Smooth muscle cell (in vitro differentiated cells): ENCODE measurements around the gene RNF224. TPM values are rescaled to one million over a fixed set of nuclear protein-coding genes. Genes with fewer than 3 reads are reported as not detected.

Experiments used
- DNase-seq: peaks from one replicate; lab custom pipeline; 2025; ENCODE audit not compliant: unreplicated experiment; lab: John Stamatoyannopoulos, UW
- H2AFZ ChIP-seq: fragments of 200-600 bp; sonication (generic); 2 replicates; pipeline ENCODE4 v1.6.0; 2016; ENCODE audit warnings: antibody characterized with exemption, low read depth, mild to moderate bottlenecking
- H3F3A ChIP-seq: fragments of 200-600 bp; sonication (generic); 2 replicates; pipeline ENCODE4 v1.6.0; 2017; ENCODE audit warnings: antibody characterized with exemption, low read depth
- H3K27ac ChIP-seq: fragments of 200-600 bp; sonication (generic); 2 replicates; pipeline ENCODE4 v1.5.1; 2016; ENCODE audit warnings: low read depth, mild to moderate bottlenecking
- H3K27me3 ChIP-seq: fragments of 200-600 bp; sonication (generic); 2 replicates; pipeline ENCODE4 v1.6.1; 2016; ENCODE audit warnings: low read depth, mild to moderate bottlenecking
- H3K36me3 ChIP-seq: fragments of 200-600 bp; sonication (generic); 2 replicates; pipeline ENCODE4 v1.5.1; 2016; ENCODE audit warnings: low read depth
- H3K4me1 ChIP-seq: fragments of 200-600 bp; sonication (generic); 2 replicates; pipeline ENCODE4 v1.5.1; 2016; ENCODE audit warnings: low read depth
- H3K4me2 ChIP-seq: fragments of 200-600 bp; sonication (generic); 2 replicates; pipeline ENCODE4 v1.6.0; 2016; ENCODE audit warnings: mild to moderate bottlenecking
- H3K4me3 ChIP-seq: fragments of 200-600 bp; sonication (generic); 2 replicates; pipeline ENCODE4 v1.5.1; 2016; ENCODE audit warnings: mild to moderate bottlenecking
- H3K79me2 ChIP-seq: fragments of 200-600 bp; sonication (generic); 2 replicates; pipeline ENCODE4 v1.6.0; 2016; ENCODE audit warnings: low read depth, mild to moderate bottlenecking
- H3K9ac ChIP-seq: fragments of 200-600 bp; sonication (generic); 2 replicates; pipeline ENCODE4 v1.6.0; 2016; ENCODE audit warnings: low read depth
- H3K9me3 ChIP-seq: fragments of 200-600 bp; sonication (generic); replicated peaks from 2 replicates; pipeline ENCODE4 v1.5.1; 2016; ENCODE audit warnings: low read depth
- H4K20me1 ChIP-seq: fragments of 200-600 bp; sonication (generic); 2 replicates; pipeline ENCODE4 v1.6.0; 2016; ENCODE audit warnings: low read depth
- WGBS: methylation state at CpG from one replicate; pipeline ENCODE4 v1.1.7; 2016; ENCODE audit warnings: low lambda C conversion rate; 5-methylcytosine and 5-hydroxymethylcytosine counted together
- polyA plus RNA-seq: library from polyadenylated mRNA; unstranded; fragments of >200 nt; fragmentation: Nextera tagmentation; extraction: Ambion mirVana; gene quantifications from 2 replicates; pipeline ENCODE4 v1.2.1, GENCODE V29; 2016
- total RNA-seq: library from RNA; depleted of rRNA; stranded (reverse); fragments of >200 nt; gene quantifications from 2 replicates; pipeline ENCODE4 v1.2.3, GENCODE V29; 2014
- TF ChIP-seq, protein P1 (sequence below): fragments of 200-600 bp; sonication (generic); IDR thresholded peaks from 2 replicates; pipeline ENCODE4 v1.5.1; 2017; ENCODE audit warnings: borderline replicate concordance, mild to moderate bottlenecking, antibody characterized with exemption; ENCODE audit not compliant: insufficient read depth, poor library complexity, severe bottlenecking

The RNF224 gene
- total and polyA plus RNA-seq, 2 experiments from 2014 or later = not detected

DNA sequence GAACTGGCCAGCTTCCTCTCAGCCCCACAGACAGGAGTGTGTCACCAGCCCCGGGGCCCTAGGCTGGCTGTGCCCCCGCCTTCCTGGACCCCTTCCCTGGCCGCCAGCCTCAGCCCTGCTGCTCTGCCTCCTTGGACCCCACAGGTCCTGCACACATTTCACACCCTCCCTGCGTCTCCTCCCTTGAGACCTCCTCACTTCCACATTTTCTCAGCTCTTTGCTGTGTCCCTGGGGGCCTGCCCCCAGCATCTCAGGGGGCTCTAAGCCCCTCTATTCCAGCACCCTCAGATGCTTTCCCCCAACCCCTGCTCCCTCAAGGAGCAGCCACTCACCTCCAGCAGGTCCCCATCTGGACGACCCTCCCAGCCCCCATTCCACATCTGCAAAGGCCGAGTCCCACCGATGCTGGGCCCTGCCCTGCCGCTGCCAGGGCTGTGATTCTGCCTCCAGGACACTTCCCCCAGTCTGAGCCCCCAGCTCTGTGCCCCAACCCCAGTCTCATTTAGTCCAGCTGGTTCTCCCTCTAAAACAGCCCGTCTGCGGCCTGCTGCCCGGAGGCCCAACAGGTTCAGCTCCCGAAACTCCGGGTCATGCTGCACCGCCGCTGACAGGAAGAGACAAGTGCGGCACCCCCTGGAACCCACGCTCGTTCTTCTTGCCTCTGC is 7.6 kb downstream of the RNF224 start:
- Histone ChIP-seq H3K36me3 (no peaks in the 10 kb centered on the region), H2AFZ (no peak overlapping the region), H3K9ac (no peak overlapping the region), H3F3A (no peaks in the 10 kb centered on the region), H3K27me3 (no peaks in the 10 kb centered on the region), H3K4me2 (no peak overlapping the region), H3K4me3 (no peak overlapping the region), H3K79me2 (peaks cover 15% of the 10 kb centered on the region), H3K4me1 (peaks cover 7% of the 10 kb centered on the region), H3K27ac (no peak overlapping the region), H4K20me1 (peaks cover 16% of the 10 kb centered on the region), H3K9me3 (no peaks in the 10 kb centered on the region)
- WGBS = 83% methylated on average over 18 of the region's 18 CpGs
- TF ChIP-seq, protein P1, sequence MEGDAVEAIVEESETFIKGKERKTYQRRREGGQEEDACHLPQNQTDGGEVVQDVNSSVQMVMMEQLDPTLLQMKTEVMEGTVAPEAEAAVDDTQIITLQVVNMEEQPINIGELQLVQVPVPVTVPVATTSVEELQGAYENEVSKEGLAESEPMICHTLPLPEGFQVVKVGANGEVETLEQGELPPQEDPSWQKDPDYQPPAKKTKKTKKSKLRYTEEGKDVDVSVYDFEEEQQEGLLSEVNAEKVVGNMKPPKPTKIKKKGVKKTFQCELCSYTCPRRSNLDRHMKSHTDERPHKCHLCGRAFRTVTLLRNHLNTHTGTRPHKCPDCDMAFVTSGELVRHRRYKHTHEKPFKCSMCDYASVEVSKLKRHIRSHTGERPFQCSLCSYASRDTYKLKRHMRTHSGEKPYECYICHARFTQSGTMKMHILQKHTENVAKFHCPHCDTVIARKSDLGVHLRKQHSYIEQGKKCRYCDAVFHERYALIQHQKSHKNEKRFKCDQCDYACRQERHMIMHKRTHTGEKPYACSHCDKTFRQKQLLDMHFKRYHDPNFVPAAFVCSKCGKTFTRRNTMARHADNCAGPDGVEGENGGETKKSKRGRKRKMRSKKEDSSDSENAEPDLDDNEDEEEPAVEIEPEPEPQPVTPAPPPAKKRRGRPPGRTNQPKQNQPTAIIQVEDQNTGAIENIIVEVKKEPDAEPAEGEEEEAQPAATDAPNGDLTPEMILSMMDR = no peak
- no peak for DNase-seq

DNA sequence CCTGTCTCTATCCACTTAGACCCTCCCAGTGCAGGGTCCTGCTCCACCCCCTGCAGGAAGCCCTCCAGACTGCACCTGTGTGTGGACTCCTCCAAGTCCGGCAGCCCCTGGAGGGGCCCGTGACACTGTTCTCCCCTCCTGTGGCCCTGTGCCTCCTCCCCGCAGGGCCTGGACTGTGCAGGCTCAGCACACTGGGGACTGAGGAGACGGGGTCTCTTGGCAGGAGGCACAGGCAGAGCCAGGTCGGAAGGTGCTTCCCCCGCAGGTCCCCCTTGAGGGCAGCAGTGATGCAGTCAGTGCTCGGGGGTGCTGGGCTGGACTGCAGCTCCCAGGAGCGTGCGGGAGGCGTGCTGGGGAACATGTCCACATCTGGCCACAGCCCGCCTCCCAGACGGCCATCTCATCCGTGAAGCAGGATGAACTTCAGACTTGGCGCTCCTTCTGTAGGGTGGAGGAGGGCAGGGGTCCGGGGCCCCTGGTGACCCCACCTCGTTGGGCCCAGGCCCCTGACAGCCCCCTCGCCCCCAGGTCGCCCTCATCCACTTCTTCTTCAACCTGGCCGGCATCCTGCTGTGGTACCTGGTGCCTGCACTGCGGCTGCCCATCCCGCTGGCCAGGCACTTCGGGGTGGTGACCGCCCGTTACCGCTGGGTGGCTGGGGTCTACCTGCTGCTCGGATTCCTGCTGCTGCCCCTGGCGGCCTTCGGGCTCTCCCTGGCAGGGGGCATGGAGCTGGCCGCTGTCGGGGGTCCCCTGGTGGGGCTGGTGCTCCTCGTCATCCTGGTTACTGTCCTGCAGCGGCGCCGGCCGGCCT is 8.3 kb downstream of the RNF224 start:
- H3K27me3 ChIP-seq = no peaks in the 10 kb centered on the region
- H4K20me1 ChIP-seq = peaks cover 16% of the 10 kb centered on the region
- H3K4me3 ChIP-seq = peak overlapping the region; percentile 16
- TF ChIP-seq, protein P1 = no peak
- H3K9ac ChIP-seq = no peak overlapping the region
- H3K27ac ChIP-seq = no peak overlapping the region
- H2AFZ ChIP-seq = no peak overlapping the region
- H3K79me2 ChIP-seq = peaks cover 15% of the 10 kb centered on the region
- H3K36me3 ChIP-seq = no peaks in the 10 kb centered on the region
- 87% methylated on average over 35 of the region's 35 CpGs for WGBS
- peak overlapping the region; percentile 64 for H3K4me2 ChIP-seq
- H3K4me1 ChIP-seq = peaks cover 7% of the 10 kb centered on the region
- no peak for DNase-seq
- H3K9me3 ChIP-seq = no peaks in the 10 kb centered on the region
- H3F3A ChIP-seq = peaks cover 5% of the 10 kb centered on the region

DNA sequence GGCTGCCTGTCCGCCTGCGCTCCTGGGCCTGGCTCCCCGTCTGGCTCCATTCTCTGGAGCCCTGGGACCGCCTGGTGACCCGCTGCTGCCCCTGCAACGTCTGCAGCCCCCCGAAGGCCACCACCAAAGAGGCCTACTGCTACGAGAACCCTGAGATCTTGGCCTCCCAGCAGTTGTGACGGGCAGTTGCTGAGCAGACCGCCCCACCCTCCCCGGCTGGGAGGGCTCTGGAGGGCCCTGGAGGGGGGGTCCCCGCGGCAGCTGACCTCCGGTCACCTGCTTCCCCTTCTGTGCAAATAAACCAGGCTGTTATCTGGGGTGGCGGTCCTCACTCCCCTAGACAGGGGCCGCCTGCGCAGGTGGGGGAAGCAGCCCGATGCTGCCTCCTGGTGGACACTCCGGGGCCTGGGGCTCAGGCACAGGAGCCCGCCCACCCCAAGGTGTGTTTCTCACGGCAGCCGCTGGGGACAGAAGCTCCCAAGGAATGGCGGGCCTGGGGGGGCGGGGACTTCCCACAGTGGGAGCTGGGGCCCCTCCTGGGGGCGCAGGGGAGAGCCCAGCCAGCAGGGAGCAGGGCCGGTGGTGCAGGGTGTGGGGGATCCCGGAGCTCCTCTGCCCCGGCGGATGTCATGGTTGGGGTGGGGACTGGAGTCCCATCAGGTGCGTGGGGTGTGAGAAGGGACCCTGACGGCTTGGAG is 9.1 kb downstream of the RNF224 start:
- TF ChIP-seq, protein P1 = peak; percentile 99

More for the DNA sequence above, 9.1 kb downstream of the RNF224 start:
- H3F3A ChIP-seq = peaks cover 5% of the 10 kb centered on the region
- H3K4me3 ChIP-seq = peak overlapping the region; percentile 16
- DNase-seq = peak; percentile 64
- H3K27ac ChIP-seq = no peak overlapping the region
- no peaks in the 10 kb centered on the region for H3K27me3 ChIP-seq
- H3K9me3 ChIP-seq = no peaks in the 10 kb centered on the region
- peaks cover 15% of the 10 kb centered on the region for H3K79me2 ChIP-seq
- H4K20me1 ChIP-seq = peaks cover 16% of the 10 kb centered on the region
- peak overlapping the region; percentile 64 for H3K4me2 ChIP-seq
- H3K9ac ChIP-seq = no peak overlapping the region
- no peaks in the 10 kb centered on the region for H3K36me3 ChIP-seq
- H3K4me1 ChIP-seq = peaks cover 7% of the 10 kb centered on the region
- WGBS = 30% methylated on average over 31 of the region's 31 CpGs
- H2AFZ ChIP-seq = no peak overlapping the region
